Right cardiac atrium (tissue), 5 donors: ENCODE data around the gene PAQR7. TPM values are rescaled to one million over a fixed set of nuclear protein-coding genes. Genes with fewer than 3 reads are reported as not detected.

Experiments
- ATAC-seq, 2 donors: fragments of 200-7000 bp; cut with Tn5 transposase; one replicate each; pipeline versions ENCODE4 v1.8.0 to v1.9.1; 2020; ENCODE audit warnings: moderate library complexity in 2 of 2, mild to moderate bottlenecking in 1 of 2
- DNase-seq, 3 donors: peaks; one replicate each; pipeline ENCODE4 v3.0.0-alpha.2; 2020
- H3K27ac ChIP-seq: one replicate; pipeline ENCODE4 v1.5.1; 2013; ENCODE audit warnings: mild to moderate bottlenecking, low read length, control low read depth, moderate library complexity
- H3K27me3 ChIP-seq: one replicate; pipeline ENCODE4 v1.6.1; 2013; ENCODE audit not compliant: control insufficient read depth, insufficient read depth
- H3K4me1 ChIP-seq: one replicate; pipeline ENCODE4 v1.6.1; 2013; ENCODE audit warnings: low read length; ENCODE audit not compliant: control insufficient read depth, insufficient read depth
- H3K4me3 ChIP-seq: one replicate; pipeline ENCODE4 v1.5.1; 2013; ENCODE audit warnings: low read length, control low read depth
- H3K9me3 ChIP-seq: one replicate; pipeline ENCODE4 v1.6.1; 2013; ENCODE audit warnings: low read length; ENCODE audit not compliant: control insufficient read depth
- WGBS: extraction: QIAGEN DNeasy Blood & Tissue Kit; methylation state at CpG from one replicate; pipeline ENCODE4 v1.1.7; 2013; 5-methylcytosine and 5-hydroxymethylcytosine counted together
- intact Hi-C, 4 donors: fragments of 100-400 bp; cut with DNase I; formaldehyde crosslinking; loops; one replicate each; pipeline versions ENCODE4 v1.11.0 to v1.14.0; 2022 to 2023
- polyA plus RNA-seq: library from polyadenylated mRNA; stranded (reverse); fragments of 200-250 nt; gene quantifications from one replicate; pipeline ENCODE4 v1.2.3, GENCODE V29; 2013
- total RNA-seq, 4 donors: library from RNA; stranded (reverse); fragmentation: NEBNext Ultra II Directional; extraction: Animal tissue kit (Norgen Biotek cat#: 25700); gene quantifications; one replicate each; pipeline ENCODE4 v1.2.1, GENCODE V29; 2021
- donor health status: healthy with polysubstance abuse.
- donor health status: DM: no; HTN: yes; CAD: no.
- donor health status: DM: no; HTN: no; CAD: no.
- donor health status: DM: no; HTN: yes; CAD: no; lungs with severe emphysema.
- donor health status: DM: yes; HTN: yes; CAD: no.

PAQR7 gene
- total and polyA plus RNA-seq, 5 donors: 1.5 to 3.1 (median 2.8) TPM

- WGBS: 92% methylated on average over 7 of the region's 7 CpGs
- intact Hi-C loops: no loop called here
- Histone ChIP-seq H3K4me1 (peaks cover 1% of the 10 kb centered on the region), H3K27me3 (no peaks in the 10 kb centered on the region), H3K4me3 (no peak overlapping the region), H3K27ac (no peak overlapping the region), H3K9me3 (no peaks in the 10 kb centered on the region)
- no peak for ATAC-seq
- DNase-seq: no peak
Measured at GRCh38 chr1:25888426-25888987, 13.0 kb upstream of the PAQR7 start.

DNA sequence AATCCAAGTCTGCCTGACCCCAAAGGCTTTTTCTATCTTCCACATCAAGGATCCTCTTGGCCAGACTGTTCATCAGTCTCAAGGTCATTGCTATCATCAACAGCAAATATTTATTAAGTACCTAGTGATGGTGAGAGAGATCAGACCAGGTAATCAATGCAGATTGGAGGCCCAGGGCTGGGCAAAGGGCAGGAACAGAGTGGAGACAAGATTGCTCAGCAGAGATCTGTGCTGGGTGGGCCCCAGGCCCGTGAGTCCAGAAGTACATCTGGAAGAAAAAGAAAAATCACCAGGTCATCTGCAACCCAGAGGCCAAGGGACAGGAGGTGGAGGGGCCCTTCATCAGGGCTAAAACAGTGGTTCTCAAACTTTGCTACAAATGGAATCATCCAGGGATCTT is 10.1 kb upstream of the PAQR7 start:
- intact Hi-C loops: no loop called here
- no peaks in the 10 kb centered on the region for H3K4me1 ChIP-seq
- no peak overlapping the region for H3K27ac ChIP-seq
- no peaks in the 10 kb centered on the region for H3K9me3 ChIP-seq
- DNase-seq (no peak), ATAC-seq (no peak)
- no peaks in the 10 kb centered on the region for H3K27me3 ChIP-seq
- WGBS: 86% methylated on average over 1 of the region's 1 CpG
- H3K4me3 ChIP-seq: no peak overlapping the region

DNA sequence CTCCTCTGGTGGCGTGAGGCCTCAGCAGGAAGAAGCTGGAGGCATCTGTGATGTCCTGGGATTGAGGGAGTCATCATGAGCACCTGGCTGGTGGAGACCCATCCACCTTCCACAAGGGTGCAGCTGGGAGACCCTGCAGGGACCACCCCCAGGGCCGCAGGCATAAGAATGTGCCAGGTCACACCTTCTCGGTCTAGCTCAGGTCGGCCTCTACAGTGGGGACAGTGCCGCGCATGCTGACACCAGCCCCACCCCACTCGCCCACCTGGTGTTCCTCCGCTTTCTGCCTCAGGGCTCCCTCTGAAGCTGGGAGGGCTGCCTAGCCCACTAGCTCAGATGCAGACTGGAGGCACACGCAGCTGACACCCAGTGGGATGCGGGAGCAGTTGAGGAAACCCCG is 5.8 kb upstream of the PAQR7 start:
- H3K4me3 ChIP-seq: no peak overlapping the region
- DNase-seq (no peak), ATAC-seq (no peak)
- intact Hi-C loops: no loop called here
- no peaks in the 10 kb centered on the region for H3K4me1 ChIP-seq
- no peak overlapping the region for H3K27ac ChIP-seq
- H3K9me3 ChIP-seq: no peaks in the 10 kb centered on the region
- WGBS: 90% methylated on average over 11 of the region's 11 CpGs
- H3K27me3 ChIP-seq: no peaks in the 10 kb centered on the region

DNA sequence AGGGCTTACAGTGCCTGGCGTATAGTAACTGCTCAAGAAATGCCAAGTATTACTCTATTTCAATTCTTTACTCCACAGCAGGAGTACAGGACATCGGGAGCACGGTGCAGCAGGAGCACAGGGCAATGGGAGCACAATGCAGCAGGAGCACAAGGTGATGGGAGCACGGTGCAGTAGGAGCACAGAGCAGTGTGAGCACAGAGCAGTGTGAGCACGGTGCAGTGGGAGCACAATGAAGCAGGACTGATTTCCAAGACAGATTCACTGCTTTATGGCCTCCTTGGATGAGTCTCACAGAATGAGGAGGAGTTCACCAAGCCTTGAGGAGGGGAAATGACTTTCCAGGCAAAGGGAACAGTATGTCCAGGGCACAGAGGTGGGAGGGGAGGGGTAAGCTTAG is 5.0 kb upstream of the PAQR7 start:
- intact Hi-C loops: no loop called here
- no peak overlapping the region for H3K4me3 ChIP-seq
- no peak for DNase-seq

GRCh38 chr1:25879675-25880074 is 4.2 kb upstream of the PAQR7 start:
- ATAC-seq: no peak
- no peak overlapping the region for H3K4me3 ChIP-seq
- peak in 1 of 3 donors; percentile 60 for DNase-seq
- no peaks in the 10 kb centered on the region for H3K4me1 ChIP-seq
- no peak overlapping the region for H3K27ac ChIP-seq
- no peaks in the 10 kb centered on the region for H3K9me3 ChIP-seq
- H3K27me3 ChIP-seq: no peaks in the 10 kb centered on the region
- intact Hi-C loops: no loop called here
- 46% methylated on average over 2 of the region's 2 CpGs for WGBS

More for the DNA sequence above, 5.0 kb upstream of the PAQR7 start:
- H3K4me1 ChIP-seq: no peaks in the 10 kb centered on the region
- H3K27me3 ChIP-seq: no peaks in the 10 kb centered on the region
- WGBS: 95% methylated on average over 5 of the region's 5 CpGs
- no peak overlapping the region for H3K27ac ChIP-seq
- no peak for ATAC-seq
- no peaks in the 10 kb centered on the region for H3K9me3 ChIP-seq

DNA sequence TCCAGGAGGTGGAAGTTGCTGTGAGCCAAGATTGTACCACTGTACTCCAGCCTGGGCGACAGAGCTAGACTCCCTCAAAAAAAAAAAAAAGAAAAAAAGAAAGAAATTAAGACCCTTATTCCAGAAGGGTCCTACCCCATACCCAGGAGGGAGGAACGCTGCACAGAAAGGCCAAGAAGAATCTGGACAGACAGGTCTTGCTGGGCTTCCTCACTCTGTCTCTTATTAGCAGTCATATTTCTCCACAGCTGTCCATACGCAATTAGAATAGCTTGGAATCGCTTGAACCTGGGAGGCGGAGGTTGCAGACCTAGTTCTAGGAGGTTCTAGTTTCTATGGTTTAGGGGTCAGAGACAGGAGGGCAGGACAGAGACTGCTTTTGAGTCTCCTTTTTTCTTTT is 3.2 kb upstream of the PAQR7 start:
- Histone ChIP-seq H3K9me3 (no peaks in the 10 kb centered on the region), H3K4me1 (no peaks in the 10 kb centered on the region), H3K27me3 (no peaks in the 10 kb centered on the region), H3K4me3 (no peak overlapping the region), H3K27ac (no peak overlapping the region)
- WGBS: 94% methylated on average over 5 of the region's 5 CpGs
- no peak for ATAC-seq
- no peak for DNase-seq
- intact Hi-C loops: no loop called here

- intact Hi-C loops: no loop called here
- no peak for DNase-seq
- 88% methylated on average over 2 of the region's 2 CpGs for WGBS
Measured at GRCh38 chr1:25877155-25877554, 1.6 kb upstream of the PAQR7 start.

GRCh38 chr1:25876693-25877077 is 1.2 kb upstream of the PAQR7 start:
- intact Hi-C loops: no loop called here
- Histone ChIP-seq H3K9me3 (no peaks in the 10 kb centered on the region), H3K4me3 (no peak overlapping the region), H3K27me3 (no peaks in the 10 kb centered on the region), H3K27ac (no peak overlapping the region), H3K4me1 (peaks cover 4% of the 10 kb centered on the region)
- ATAC-seq (no peak), DNase-seq (peak in 1 of 3 donors; percentile 27)
- 74% methylated on average over 2 of the region's 2 CpGs for WGBS

More at GRCh38 chr1:25877155-25877554, 1.6 kb upstream of the PAQR7 start:
- no peak for ATAC-seq
- Histone ChIP-seq H3K4me1 (peaks cover 3% of the 10 kb centered on the region), H3K27me3 (no peaks in the 10 kb centered on the region), H3K27ac (no peak overlapping the region), H3K9me3 (no peaks in the 10 kb centered on the region), H3K4me3 (no peak overlapping the region)

DNA sequence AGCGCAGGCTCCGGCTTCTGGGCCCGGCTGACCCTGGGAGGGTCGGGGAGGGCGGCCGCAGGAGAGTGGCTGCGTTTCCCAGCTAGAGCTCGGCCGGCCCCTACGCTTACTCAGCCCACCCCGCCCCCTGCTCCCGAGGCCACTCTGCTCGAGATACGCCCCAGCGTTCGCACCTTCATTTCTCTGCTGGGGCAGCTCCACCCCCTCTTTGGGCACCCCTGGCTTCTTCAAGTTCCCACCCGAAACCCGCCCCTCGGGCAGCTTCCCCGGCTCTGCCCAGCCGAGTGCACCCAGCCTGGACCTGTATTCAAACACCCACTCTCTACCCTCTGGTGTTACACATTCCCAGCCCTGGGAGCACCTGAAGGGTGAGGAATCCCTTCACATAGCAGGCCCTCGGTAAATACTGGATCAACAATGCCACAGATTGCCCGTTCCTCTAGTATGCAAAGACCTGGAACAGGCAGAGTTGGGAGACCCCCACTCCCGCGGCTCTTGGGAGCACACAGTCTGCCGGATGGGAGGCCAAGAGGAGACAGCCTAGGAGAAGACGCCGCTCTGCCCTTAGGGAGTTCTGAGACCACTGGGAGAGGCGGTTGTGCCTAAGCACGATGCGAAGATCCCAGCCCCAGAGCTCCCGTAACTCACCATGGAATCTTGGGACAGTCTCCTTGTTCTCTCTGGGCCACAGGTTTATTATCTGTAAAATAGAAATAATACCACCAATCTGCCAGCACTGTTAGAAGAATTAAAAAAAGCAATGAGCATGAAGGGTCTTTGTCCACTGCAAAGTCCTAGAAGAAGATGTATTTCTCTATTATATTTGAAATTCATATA is 566 bp upstream of the PAQR7 start:
- ATAC-seq (peak; percentile 59 to 74), DNase-seq (no peak)
- intact Hi-C loops: no loop called here
- Histone ChIP-seq H3K4me1 (peaks cover 4% of the 10 kb centered on the region), H3K9me3 (no peaks in the 10 kb centered on the region), H3K27me3 (no peaks in the 10 kb centered on the region), H3K4me3 (peak overlapping the region; percentile 61), H3K27ac (peak overlapping the region; percentile 8)
- 28% methylated on average over 32 of the region's 32 CpGs for WGBS

- DNase-seq (no peak), ATAC-seq (peak in 1 of 2 donors; percentile 6)
- WGBS: 41% methylated on average over 8 of the region's 8 CpGs
- Histone ChIP-seq H3K4me1 (peaks cover 4% of the 10 kb centered on the region), H3K27ac (no peak overlapping the region), H3K9me3 (no peaks in the 10 kb centered on the region), H3K27me3 (no peaks in the 10 kb centered on the region), H3K4me3 (peak overlapping the region; percentile 61)
- intact Hi-C loops: no loop called here
Measured at GRCh38 chr1:25874635-25875153, 814 bp downstream of the PAQR7 start.

DNA sequence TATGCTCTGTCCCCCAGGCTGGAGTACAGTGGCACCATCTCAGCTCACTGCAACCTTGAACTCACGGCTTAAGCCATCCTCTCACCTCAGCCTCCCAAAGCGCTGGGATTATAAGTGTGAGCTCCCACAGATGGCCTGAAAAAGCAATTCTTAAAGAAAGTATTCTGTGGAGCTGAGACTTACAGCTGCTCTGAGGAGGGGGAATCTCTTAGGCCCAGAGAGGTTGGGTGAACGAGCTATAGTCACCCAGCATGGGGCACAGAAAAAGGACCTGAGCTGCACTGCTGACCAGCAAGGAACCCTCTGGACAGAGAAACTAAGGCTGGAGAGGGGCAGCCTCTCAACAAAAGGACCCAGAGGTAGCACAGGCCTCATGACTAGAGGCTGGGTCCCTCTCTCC is 1.3 kb downstream of the PAQR7 start:
- no peaks in the 10 kb centered on the region for H3K27me3 ChIP-seq
- ATAC-seq (no peak), DNase-seq (peak in 1 of 3 donors; percentile 21)
- H3K4me1 ChIP-seq: peaks cover 4% of the 10 kb centered on the region
- H3K27ac ChIP-seq: no peak overlapping the region
- intact Hi-C loops: no loop called here
- no peaks in the 10 kb centered on the region for H3K9me3 ChIP-seq
- WGBS: 94% methylated on average over 3 of the region's 3 CpGs
- H3K4me3 ChIP-seq: no peak overlapping the region
